HG03354 (cell line): ENCODE measurements around the gene SNX24.
"Not testable (repeated sequence)": the region's sequence is repeated elsewhere in the genome, so short reads cannot be mapped to it uniquely, and the experiment has no call there.

Experiments
- ATAC-seq: cut with Tn5 transposase; IDR thresholded peaks from one replicate; pipeline ENCODE4 v1.9.1; 2021; ENCODE audit warnings: mild to moderate bottlenecking; ENCODE audit not compliant: unreplicated experiment, poor library complexity, severe bottlenecking

The SNX24 gene

DNA sequence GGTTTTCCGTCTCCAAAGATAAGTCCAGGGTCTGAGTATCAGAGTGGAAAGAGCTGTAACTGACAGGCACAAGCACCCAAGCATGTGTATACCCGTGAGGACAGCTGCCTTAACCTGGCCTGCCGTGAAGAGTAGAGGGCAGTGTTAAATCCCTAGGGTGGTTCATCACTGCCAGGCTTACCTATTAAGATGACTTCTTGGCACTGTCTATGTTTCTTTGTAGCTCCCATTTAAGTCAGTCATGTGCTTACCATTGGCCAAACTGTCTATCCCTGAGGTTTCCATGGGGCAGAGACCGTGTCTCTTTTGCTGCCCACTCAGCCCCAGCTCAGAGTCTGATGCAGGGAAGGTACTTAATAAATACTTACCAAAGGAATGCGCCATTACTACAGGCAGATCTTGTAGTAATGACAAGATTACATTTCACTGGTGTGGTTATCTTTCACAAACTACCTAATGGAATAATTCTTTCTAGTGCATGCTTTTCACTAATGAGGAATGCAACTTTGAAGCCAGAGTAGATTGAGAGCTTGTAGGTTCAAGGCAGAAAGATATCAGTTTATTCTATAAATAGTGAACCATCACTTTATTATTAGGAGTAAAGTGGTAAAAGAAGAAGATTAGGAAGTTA is 64.2 kb downstream of the SNX24 start:
- ATAC-seq: no peak

- ATAC-seq: not testable (repeated sequence)
Measured at GRCh38 chr5:122913436-122913835, 68.0 kb downstream of the SNX24 start.

GRCh38 chr5:122915717-122916461 is 70.5 kb downstream of the SNX24 start:
- peak; percentile 99 for ATAC-seq

DNA sequence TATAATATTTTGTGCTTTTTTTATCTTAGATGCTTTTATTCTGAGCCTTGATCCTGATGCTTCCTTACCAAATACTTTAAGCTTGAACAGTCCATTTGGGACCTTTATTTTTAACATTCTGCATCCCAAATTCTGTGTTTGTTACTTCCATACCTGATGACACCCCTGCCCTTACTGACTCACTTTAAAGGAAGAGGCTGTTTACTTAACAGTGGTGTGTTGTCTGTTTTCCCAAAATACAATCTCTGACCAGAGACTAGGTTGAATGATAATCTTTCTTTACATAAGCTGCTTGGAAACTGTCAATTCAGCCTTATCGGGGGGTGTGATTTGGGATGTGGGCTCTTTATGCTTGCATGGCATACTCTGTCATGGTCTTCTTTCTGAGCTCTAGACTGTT is 71.1 kb downstream of the SNX24 start:
- ATAC-seq: no peak

DNA sequence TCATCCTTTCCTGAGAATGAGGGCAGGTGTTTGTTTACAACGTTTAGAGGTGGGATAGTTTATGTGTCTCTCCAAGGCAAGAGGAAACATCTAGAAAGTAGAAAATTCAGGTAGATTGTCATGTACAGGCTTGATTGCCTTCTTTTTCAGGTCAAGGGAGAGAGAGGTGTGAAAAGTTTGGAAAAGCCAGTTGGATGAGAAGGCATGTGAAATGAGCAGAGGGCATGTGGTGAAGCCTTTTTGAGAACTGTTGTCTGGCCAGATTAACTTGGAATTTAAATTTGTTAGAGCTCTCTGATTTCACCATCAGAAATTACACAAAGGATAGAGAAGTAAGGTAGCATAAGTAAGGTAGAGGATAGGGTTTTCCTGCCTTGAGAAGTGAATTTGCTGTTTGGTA is 74.6 kb downstream of the SNX24 start:
- ATAC-seq: no peak

- no peak for ATAC-seq
Measured at GRCh38 chr5:122921826-122922225, 76.4 kb downstream of the SNX24 start.

DNA sequence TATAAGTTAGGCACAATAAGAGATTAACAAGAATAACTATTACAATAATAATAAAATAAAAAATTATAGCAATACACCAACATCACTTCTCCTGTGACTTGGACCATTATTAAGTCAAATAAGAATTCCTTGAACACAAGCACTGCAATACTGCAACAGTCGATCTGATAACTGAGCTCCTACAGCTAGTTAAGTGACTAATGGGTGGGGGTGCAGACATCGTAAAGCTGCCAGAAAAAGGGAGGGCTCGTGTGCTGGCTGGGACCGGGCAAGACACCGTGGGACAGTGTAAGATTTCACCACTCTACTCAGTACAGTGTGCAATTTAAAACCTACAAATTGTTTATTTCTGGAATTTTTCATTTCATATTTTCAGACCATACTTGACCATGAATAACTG is 78.8 kb downstream of the SNX24 start:
- no peak for ATAC-seq

DNA sequence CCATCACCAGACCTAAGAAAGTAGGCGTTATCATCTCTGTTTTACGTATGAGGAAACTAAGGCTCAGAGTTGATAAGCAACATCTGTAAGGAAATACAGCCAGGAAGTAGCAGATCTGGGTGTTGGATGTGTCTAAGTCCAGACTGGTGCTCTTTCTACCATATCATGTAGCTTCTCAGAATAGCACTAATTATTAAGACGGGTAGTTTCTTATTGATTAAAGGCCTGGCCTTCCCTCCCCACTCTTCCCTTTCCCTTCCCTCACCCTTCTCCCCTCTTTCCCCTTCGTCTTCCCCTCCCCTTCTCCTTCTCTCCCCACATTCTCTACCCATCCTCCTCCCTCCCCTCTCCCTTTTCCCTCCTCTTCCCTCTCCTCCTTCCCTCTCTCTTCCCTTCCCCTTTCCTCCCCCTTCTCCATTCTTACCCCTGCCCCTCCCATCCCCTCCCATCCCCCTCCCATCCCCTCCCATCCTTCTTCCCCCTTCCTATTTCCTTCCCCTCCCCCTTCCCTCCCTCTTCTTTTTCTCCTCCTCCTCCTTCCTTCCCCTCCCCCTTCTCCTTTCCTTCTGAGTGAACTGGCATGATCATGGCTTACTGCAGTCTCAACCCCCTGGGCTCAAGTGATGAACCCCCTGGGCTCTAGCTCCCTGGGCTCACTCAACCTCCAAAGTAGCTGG is 79.4 kb downstream of the SNX24 start:
- no peak for ATAC-seq

DNA sequence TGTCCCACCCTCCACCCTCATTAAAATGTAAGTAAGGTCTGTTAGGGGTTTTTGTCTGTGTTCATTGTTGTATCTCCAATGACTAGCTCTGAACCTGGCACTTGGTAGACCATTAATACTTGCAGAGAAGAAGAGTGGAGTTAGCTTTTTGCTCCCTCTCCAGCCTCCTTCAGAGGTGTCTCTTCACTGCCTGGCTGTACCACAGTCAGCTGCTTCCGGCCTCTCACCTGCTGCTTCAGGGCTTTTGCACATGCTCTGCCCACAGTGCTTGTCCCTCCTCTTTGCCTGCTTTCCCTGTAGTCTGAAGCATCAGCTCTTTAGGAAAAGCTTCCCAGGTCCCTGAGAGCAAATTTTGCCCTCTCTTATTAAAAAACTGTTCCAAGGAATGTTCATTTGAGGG is 83.6 kb downstream of the SNX24 start:
- ATAC-seq: no peak

DNA sequence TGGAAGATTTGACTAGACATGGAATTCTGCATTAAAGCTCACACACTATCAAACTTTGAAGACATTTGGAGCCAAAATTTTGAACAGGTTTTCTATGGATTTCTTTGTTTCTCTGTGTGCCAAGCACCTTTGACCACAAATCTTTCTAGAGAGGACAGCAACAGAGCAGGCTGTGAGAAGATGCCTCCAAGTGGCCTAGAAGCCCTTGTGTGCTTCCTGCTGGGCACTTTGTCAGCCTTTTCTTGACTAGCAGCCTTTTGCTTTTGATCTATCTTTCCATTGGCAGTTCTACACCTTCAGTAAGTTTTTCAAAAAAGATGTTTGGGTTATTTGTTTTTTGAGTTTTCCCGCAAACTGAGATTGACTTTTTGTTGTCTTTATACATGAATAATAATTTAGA is 84.6 kb downstream of the SNX24 start:
- no peak for ATAC-seq

- no peak for ATAC-seq
Measured at GRCh38 chr5:122933956-122934355, 88.5 kb downstream of the SNX24 start.

DNA sequence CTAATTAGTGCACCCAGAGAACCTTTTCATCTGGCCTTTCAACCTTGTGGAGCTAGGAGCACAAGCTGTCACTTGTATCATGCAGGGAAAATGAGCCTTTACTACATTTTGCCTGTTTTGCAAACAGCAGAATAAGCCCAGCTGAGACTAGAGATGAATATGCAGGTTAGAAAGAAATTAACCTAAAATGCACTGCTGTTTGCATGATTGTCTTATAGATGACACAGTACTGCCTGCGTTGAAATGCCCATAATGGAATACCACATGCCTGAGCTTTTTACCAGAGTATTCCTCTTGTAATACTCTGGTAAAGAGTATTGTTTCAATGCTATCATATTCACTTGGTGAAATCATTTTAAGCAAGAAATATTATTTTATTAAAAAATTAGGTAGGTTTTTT is 90.7 kb downstream of the SNX24 start:
- no peak for ATAC-seq

GRCh38 chr5:122937914-122938313 is 92.5 kb downstream of the SNX24 start:
- ATAC-seq: no peak

GRCh38 chr5:122940890-122941289 is 95.5 kb downstream of the SNX24 start:
- ATAC-seq: no peak

GRCh38 chr5:122941737-122942136 is 96.3 kb downstream of the SNX24 start:
- no peak for ATAC-seq

GRCh38 chr5:122942164-122942914 is 96.9 kb downstream of the SNX24 start:
- no peak for ATAC-seq

GRCh38 chr5:122943050-122943698 is 97.8 kb downstream of the SNX24 start:
- no peak for ATAC-seq

GRCh38 chr5:122944051-122944450 is 98.6 kb downstream of the SNX24 start:
- no peak for ATAC-seq

GRCh38 chr5:122947372-122947771 is 102.0 kb downstream of the SNX24 start:
- ATAC-seq: no peak

DNA sequence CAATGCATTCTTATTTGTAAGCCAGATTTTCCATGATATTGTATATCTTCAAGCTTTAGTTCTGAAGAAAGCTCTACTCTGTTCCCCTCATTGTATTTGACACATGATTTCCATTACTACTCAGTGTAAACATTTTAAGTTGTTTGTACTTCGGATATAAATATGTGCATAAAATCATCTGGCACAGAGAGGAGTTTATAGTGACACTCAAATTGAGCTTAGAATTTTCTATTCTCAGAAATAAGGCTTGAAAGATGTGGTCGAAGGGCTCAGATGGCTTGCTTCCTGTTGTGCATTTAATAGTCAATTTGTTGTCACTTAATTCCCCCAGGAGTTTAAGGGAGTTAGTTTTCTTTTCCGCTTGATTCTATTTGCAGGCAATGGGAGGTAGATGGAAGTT is 102.4 kb downstream of the SNX24 start:
- no peak for ATAC-seq
